SK-N-DZ (cell line): Measurements from ENCODE around the gene FAM149B1. TPM values are rescaled to one million over a fixed set of nuclear protein-coding genes. Genes with fewer than 3 reads are reported as not detected.
A peak's percentile ranks its signal among the peaks of the same experiment; 100 is the strongest.
"Not testable (repeated sequence)": the region's sequence is repeated elsewhere in the genome, so short reads cannot be mapped to it uniquely, and the experiment has no call there.

Experiments
- DNase-seq: peaks from one replicate; pipeline ENCODE4 v3.0.0-alpha.2; 2015; ENCODE audit warnings: low spot score
- polyA plus RNA-seq, 2 experiments: library from polyadenylated mRNA; depleted of rRNA; stranded (reverse); fragments of >200 nt; gene quantifications; 2 replicates each; pipeline ENCODE4 v1.2.3, GENCODE V29; 2014

Gene FAM149B1
- 13.0 and 14.8 TPM in 2 replicates for polyA plus RNA-seq (2014; cell fraction: cytosol; rRNA removed)
- 20.4 and 26.0 TPM in 2 replicates for polyA plus RNA-seq (2014; cell fraction: nucleus; rRNA removed)

DNA sequence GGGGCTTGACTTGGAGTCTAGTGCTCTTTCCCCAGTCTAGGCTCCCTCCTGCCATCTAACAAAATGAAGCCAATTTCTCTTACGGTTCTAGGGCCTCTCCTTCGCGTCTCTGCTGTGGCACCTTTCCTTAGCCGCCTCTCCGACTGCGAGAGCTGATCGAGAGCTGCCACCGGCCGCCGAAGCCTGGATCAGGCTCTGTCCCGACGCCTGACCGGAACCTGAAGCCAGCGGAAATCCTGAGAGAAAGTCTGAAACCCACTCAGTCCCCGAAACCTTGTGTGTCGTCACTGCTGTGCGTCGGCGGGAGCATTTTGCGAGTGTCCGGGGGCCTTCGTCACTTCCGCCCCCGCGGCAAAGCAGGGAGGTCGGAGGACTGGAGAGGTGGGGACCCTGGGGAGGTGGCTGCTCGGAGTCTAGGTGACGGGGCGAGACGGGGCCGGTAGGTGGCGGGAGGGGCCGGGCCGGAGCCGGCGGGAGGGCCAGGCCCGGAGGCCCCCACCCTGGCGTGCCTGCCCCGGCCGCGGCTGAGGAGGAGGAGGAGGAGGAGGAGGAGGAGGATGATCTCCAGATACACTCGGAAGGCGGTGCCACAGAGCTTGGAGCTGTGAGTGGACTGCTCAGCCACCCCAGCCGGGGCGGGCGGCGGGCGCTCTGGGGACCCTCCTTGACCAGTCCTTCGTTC, at the start of gene FAM149B1, which contains the start of gene ECD:
Gene FAM149B1, plus strand, starts transcription at position 337 of the 682 bp plus-strand sequence. Its CDS starts 221 bp downstream, at position 558.
Gene ECD, minus strand, starts transcription at position 226 of the 682 bp plus-strand sequence. CDS start 4,071 bp downstream, outside the sequence.
- DNase-seq = peak; percentile 97

DNA sequence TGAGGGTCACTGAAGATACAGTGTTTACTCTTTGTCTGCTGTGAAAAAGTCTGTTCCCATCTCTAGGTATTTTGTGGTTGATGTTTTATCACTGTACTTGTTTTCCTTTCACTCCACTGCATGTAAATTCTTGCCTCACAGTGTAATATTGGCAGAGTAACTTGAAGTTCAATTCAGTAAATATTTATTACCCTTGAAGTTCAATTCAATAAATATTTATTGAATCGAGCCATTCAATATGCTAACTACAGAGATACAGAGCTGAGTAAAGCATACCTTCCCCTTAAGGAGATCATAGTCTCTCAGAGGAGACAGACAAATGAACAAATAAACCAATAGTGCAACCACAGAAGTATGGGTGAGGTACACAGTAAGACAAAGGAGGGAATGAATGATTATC, 48.5 kb upstream of the FAM149B1 start:
- DNase-seq = no peak

DNA sequence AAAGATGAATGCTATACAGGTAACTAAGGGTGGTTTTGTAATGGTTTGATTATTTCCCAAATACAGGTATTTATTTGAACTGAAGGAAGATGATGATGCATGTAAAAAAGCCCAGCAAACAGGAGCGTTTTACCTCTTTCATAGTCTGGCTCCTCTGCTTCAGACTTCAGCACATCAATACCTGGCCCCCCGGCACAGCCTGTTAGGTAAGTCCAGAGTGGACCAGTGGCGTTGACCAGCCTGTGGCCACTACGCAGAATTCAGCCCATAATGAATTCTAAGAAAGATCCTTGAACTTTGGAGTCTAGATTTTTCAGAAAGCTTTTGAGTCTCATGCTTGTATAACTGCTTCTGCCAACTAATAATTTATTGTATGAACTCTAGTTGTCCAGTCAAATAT, 48.0 kb upstream of the FAM149B1 start:
- no peak for DNase-seq

DNA sequence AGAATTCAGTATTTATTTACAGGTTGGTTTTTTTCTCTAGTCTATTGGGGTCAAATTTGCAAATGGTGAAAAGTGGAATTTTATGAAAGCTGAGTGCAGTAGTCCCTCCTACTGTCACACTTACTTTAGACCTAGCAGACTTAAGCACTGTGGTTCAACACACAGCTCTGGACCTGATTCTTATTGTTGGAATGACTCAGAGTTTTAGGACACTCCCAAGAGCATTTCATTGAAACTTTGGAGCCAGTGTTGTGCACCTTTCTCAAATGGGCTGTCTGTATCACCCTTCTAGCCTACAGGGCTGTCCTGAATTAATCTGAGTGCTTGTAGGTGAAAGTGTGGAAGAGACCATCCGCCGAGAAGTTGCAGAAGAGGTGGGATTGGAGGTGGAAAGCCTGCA, 41.6 kb upstream of the FAM149B1 start:
- no peak for DNase-seq

DNA sequence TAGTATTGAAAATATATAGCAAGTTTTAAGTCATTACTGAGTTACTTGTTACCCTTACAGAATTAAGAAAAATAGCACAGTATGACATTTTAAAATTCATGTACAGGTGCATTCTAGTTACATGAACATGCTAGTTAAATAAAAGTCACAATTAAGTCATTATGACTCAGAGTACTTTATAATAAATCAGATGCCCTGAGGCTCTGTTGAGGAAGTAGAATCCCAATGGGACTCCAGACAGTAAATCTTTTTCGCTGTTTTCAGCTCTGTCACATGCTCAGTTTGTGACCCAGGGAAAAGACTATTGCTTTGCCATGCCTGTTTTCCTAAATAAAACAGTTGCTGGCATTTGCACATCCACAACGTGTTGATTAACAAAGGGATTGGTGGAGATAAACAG, 36.6 kb upstream of the FAM149B1 start:
- no peak for DNase-seq

- DNase-seq = no peak
These were observed 35.8 kb upstream of the FAM149B1 start for GRCh38 chr10:73131913-73132686.

GRCh38 chr10:73134727-73135126, 33.2 kb upstream of the FAM149B1 start:
- no peak for DNase-seq

- DNase-seq = no peak
These were observed 31.3 kb upstream of the FAM149B1 start for GRCh38 chr10:73136627-73137026.

DNA sequence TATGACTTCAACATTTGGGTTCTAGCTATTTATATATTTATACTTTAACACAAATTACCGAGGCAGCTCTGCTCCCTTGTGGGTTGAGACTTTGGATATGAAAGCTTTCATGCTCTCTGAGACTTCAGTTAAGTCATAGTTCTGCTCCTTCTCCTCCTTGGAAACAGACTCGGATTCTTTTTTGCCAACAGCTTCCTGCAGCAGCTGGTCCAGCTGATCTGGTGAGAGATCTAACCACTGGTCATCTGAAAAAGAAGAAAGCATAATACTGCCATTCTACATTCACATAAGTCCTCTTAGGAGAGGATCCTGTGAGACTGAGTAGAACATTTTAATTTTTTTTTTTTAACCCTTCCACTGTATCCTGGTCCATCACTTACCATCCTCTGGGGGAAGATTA, 28.7 kb upstream of the FAM149B1 start:
- DNase-seq = no peak

- no peak for DNase-seq
These were observed 26.3 kb upstream of the FAM149B1 start for GRCh38 chr10:73141603-73142002.

DNA sequence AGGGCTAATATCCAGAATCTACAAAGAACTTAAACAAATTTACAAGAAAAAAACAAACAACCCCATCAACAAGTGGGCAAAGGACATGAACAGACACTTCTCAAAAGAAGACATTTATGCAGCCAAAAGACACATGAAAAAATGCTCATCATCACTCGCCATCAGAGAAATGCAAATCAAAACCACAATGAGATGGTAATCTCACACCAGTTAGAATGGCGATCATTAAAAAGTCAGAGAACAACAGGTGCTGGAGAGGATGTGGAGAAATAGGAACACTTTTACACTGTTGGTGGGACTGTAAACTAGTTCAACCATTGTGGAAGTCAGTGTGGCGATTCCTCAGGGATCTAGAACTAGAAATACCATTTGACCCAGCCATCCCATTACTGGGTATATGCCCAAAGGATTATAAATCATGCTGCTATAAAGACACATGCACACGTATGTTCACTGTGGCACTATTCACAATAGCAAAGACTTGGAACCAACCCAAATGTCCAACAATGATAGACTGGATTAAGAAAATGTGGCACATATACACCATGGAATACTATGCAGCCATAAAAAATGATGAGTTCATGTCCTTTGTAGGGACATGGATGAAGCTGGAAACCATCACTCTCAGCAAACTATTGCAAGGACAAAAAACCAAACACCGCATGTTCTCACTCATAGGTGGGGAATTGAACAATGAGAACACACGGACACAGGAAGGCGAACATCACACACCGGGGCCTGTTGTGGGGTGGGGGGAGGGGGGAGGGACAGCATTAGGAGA, 17.1 kb upstream of the FAM149B1 start:
- not testable (repeated sequence) for DNase-seq

GRCh38 chr10:73152009-73152408, 15.9 kb upstream of the FAM149B1 start:
- DNase-seq = no peak

DNA sequence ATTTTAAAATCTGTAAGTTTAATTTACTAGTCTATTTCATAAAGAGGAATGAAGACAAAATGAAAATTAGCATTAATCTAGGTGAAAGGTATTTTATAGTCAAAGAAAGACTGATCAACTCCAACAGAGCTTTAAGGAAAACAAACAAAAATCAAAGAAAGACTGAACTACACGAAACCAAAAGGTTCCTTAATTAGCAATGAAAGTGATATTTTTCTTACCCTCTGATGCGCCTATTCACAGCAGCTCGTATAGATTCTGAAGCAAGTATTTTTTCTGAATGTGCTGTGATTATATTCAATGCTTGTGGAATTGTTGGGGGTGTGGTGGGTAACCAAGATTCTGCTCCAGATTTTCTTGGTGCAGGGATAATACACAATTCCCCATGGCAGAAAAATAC, 11.9 kb upstream of the FAM149B1 start:
- no peak for DNase-seq

DNA sequence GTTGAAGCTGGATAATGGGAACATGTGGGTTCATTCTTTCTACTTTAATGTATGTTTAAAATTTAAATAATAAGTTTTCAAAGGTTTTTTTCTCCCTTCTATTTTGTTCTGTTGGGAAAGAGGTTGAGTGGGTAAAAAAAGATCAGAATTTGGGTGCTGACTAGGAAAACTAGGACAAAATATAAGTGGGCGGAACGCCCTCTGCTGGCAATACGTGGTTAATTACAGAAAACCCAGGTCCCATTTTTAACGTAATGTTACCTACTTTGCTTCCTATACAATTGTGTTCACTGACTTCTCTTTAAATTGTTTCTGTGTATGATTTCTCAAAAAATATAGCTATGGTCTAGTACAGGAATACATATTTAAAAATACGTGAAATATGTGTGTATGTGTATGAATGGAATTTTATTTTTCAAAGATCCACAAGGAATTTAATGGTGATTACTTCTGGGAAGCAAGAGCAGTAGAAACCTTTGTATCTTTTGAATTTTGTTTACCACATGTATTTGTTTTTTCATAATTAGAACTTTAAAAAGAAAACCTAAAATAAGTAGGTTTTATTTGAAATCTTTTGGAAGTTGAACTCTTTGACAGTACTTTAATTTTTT, 8.8 kb upstream of the FAM149B1 start:
- DNase-seq = peak; percentile 51

GRCh38 chr10:73161079-73161478, 6.8 kb upstream of the FAM149B1 start:
- no peak for DNase-seq

- DNase-seq = no peak
These were observed 6.3 kb upstream of the FAM149B1 start for GRCh38 chr10:73161662-73162061.

- no peak for DNase-seq
These were observed 4.8 kb upstream of the FAM149B1 start for GRCh38 chr10:73163096-73163495.

- no peak for DNase-seq
These were observed 947 bp upstream of the FAM149B1 start for GRCh38 chr10:73166972-73167371.

GRCh38 chr10:73167458-73167782, 499 bp upstream of the FAM149B1 start:
- DNase-seq = no peak

DNA sequence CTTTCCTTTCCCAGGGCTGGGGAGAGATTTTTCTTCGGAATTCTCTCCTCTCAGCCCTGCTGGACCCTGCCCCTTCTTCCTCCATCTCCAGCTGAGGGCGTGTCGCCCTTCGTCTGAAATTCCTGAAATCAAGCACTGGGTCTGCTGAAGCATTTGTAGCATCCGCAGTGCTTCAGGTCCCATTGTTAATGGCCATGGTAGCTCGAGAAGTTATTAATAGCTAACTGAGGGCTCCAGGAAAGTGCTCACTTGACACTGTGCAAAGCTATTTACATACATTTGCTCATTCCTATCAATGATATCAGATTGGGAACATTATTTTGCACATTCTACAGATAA, 515 bp downstream of the FAM149B1 start:
- no peak for DNase-seq

DNA sequence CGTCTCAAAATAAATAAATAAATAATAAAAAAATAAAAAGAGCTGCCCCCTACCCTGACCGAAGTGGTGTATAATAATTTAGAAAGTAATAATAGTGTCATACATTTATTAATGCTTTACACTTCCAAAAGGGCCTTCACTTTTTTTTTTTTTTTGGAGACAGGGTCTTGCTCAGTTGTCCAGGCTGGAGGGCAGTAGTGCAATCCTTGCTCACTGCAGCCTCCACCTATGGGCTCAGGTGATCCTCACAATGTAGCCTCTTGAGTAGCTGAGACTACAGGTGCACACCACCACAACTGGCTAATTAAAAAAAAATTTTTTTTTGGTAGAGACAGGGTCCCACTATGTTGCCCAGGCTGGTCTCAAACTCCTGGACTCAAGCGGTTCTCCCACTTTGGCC, 1.4 kb downstream of the FAM149B1 start:
- DNase-seq = no peak

GRCh38 chr10:73172867-73173266, 4.9 kb downstream of the FAM149B1 start:
- no peak for DNase-seq
